Measurements from ENCODE around the gene CDC73.

- TF ChIP-seq, protein P1, sequence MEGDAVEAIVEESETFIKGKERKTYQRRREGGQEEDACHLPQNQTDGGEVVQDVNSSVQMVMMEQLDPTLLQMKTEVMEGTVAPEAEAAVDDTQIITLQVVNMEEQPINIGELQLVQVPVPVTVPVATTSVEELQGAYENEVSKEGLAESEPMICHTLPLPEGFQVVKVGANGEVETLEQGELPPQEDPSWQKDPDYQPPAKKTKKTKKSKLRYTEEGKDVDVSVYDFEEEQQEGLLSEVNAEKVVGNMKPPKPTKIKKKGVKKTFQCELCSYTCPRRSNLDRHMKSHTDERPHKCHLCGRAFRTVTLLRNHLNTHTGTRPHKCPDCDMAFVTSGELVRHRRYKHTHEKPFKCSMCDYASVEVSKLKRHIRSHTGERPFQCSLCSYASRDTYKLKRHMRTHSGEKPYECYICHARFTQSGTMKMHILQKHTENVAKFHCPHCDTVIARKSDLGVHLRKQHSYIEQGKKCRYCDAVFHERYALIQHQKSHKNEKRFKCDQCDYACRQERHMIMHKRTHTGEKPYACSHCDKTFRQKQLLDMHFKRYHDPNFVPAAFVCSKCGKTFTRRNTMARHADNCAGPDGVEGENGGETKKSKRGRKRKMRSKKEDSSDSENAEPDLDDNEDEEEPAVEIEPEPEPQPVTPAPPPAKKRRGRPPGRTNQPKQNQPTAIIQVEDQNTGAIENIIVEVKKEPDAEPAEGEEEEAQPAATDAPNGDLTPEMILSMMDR (conservative IDR thresholded peaks at IDR 0.05; ENCODE audit: low read depth, low read length): no peak
- no peak for TF ChIP-seq EZH2 (IDR thresholded peaks at IDR 0.05; ENCODE audit: low read length, unreplicated experiment)
Measured at GRCh38 chr1:193090865-193091264, 31.0 kb upstream of the CDC73 start.

Data from PC-3 (cell line).